NCI-H2196 (cell line): Measurements from ENCODE around the gene DHX35.

Experiments used
- DNase-seq: peaks from one replicate; lab custom pipeline; 2025; ENCODE audit not compliant: unreplicated experiment; lab: John Stamatoyannopoulos, UW

The DHX35 gene

GRCh38 chr20:39052676-39053075 is 90.5 kb downstream of the DHX35 start:
- DNase-seq = no peak

- DNase-seq = no peak
These were observed 95.0 kb downstream of the DHX35 start for GRCh38 chr20:39057143-39057542.

DNA sequence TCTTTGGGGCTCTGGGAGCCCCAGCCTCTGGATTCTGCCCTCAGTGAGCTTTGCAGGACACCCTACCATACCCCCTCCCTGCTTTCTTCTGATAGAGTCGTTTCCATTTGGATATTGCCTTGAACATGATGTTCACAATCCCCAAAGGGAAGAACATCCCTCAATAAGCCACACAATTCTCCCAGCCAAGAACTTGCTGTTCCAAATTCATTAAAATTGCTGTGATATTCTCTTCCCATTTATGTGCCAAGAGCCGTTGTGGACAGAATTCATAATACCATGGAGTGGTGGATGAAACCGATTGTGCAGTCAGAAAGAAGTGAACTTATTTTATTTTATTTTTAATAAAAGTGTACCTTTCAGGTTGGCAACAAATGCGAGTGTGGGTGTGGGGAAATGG is 95.8 kb downstream of the DHX35 start:
- DNase-seq = no peak

DNA sequence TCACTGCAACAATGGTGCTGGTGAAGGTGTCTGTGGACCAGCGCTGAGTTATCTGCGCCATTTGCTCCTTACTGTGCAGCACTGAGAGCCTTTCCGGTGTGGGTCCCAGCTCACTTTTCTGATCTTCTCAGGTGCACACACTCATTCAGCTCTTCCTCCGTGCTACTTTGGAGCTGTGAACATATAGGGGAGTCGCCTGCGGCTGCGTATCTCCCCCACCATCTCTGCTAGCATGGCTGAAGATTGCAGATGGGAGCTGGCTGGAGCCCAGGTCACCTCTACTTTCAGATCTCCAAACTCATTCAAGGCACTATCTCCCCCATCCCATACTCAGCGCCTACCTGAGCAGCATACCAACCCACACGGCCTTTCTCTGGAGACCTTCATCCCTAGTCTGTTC is 96.9 kb downstream of the DHX35 start:
- DNase-seq = no peak

DNA sequence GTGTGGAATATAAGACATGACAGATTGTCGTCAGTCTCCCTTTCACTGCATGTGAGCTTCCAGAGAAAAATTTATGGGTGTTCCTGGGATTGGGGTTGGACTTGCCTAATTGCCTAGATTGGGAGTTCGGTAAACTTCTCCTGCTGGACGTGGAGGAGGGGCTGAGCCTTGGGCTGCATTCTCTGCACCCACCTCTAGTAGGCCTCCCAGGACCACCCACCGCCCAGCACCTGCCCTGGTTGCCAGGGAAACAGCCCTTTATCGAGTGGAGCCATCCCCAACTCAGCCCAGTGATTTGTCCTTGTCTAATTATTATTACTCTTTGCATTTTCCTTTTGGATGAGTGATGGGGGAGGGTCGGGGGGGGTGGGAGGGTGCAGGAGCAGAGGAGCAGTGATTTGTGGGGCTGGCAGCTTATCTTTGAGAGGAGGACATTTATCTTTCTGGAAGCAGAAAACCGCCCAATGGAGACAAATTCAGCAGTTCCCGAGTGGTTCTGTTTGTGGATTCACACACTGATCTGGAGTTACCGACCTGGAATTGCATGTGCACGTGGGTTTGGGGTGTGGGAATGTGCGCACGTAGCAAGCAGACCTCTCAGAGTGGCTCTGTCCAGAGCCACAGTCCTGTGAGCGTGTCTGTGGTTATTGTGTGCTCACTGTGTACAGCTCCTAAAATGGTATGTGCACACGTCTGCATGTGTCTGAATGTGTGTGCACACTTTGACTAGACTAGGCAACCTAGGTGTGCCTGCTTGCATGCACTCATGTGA is 104.5 kb downstream of the DHX35 start:
- DNase-seq = no peak

GRCh38 chr20:39067526-39068216 is 105.5 kb downstream of the DHX35 start:
- no peak for DNase-seq

GRCh38 chr20:39069976-39070375 is 107.8 kb downstream of the DHX35 start:
- no peak for DNase-seq

GRCh38 chr20:39070484-39071231 is 108.5 kb downstream of the DHX35 start:
- DNase-seq = no peak

DNA sequence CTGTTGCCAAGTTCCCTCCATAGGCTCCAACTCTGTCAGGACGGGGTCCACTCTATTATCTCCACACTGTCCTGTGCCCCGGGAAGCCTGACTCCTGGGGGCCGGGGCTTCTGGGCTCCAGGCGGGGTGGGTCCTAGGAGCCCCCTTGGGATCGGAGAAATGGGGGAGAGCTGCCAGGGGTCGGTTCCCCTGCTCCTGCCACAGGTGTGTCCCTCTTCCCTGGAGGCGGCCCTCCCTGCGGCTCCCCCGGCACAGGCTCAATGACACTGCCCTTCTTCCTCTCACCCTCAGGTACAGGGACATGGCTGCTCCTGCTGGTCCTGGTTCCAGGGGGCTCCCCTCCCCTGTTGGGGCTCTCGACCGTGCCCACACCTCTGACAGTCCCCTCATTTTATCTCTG is 110.0 kb downstream of the DHX35 start:
- no peak for DNase-seq

DNA sequence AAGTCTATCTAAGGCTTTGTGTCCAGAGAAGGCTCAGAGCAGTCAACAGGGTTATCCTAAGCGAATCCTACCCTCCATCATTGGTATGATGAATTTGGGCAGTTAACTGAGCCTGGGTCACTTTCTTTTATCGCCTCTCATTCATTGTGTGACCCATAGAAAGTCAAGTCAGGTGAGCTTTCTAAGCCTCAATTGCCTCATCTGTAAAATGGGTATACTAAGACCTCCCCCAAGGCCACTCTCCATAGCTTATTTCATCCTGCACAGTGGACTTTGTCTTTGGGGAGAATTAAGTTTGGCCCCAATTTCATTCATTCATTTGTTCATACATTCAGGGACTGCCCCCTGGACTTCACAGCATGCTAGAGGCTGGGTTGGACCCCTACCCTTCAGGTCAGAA is 110.5 kb downstream of the DHX35 start:
- no peak for DNase-seq

- no peak for DNase-seq
These were observed 113.6 kb downstream of the DHX35 start for GRCh38 chr20:39075731-39076130.

GRCh38 chr20:39076958-39077357 is 114.8 kb downstream of the DHX35 start:
- no peak for DNase-seq

GRCh38 chr20:39080326-39080725 is 118.2 kb downstream of the DHX35 start:
- no peak for DNase-seq

GRCh38 chr20:39081255-39081654 is 119.1 kb downstream of the DHX35 start:
- peak; percentile 81 for DNase-seq

DNA sequence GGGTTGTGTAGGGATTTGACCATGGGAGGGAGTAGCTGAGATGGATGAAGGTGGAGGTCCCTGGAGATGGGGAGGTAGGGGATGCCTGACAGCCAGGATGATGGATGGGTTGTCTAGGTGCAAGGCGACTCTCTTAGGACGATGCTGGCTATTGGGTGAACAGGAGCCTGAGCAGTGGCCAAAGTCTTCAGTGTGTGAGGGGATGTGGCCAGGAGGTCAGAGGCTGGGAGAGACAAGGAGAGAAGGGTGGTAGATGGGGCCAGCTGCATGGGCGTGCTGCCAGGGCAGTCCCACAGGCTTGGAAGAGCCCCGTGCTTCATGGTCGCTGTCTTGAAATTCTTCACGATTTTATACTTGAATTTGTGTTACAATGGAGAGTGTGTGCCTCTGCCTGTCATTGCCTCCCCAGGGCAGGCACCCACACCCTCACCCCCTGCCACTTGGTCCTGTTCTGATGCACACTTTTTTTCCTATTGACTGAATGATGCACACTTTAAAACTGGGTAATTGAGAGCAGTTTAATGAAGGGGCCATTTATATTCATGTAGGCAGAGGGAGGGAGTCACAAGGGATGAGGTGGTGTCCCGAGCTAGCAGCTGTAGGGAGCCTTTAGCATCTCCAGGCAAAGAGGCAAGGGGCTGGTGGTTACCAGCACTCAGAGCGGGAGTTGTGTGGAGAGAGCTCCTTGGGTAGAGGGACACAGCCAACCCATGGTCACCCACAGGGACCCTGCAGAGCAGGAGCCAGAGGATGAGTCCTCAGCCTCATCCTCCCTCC is 120.7 kb downstream of the DHX35 start:
- DNase-seq = no peak

DNA sequence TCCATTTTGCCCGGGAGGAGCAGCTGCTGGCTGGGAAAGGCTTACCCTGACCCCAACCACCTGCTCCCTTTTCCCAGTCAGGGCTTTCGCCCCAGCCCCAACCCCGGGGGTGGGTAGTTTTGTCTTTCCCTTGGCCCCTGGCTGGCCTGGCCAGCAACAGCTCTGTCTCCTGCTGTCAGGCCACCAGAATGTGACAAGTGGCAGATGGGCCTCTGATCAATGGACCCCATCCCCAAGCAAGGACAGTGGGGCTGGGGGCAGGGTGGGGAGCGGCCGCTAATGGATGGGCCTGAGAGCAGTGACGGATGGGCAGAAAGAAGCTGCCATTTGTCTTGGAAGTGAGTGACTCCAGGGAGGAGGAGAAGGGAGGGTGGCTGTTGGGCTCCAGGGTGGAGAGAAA is 121.6 kb downstream of the DHX35 start:
- DNase-seq = no peak

DNA sequence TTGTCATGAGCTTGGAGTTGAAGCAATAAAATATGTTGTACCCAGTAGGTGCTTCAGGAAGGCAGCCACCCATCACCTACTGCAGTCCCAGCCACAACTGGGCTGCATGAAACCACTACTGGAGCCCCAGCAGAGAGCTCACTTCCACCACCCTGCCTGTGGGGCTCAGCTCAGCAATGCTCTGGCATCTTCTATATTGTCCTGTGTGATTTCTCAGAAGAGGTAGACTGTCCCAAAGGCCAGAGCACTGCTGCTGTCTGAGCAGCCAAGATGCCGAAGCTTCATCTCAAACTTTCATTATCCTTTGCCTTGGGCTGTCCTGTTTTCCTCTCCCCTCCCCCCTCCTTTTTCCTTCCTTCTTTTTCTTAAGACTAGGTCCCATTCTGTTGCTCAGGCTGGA is 126.9 kb downstream of the DHX35 start:
- no peak for DNase-seq
